UCSD-AML1 (cell line): ENCODE data around the gene SKAP1.
A peak's percentile ranks its signal among the peaks of the same experiment; 100 is the strongest.
"Not testable (repeated sequence)": the region's sequence is repeated elsewhere in the genome, so short reads cannot be mapped to it uniquely, and the experiment has no call there.

ENCODE experiments used
- DNase-seq: peaks from one replicate; lab custom pipeline; 2025; ENCODE audit not compliant: unreplicated experiment; lab: John Stamatoyannopoulos, UW

The SKAP1 gene

GRCh38 chr17:48225725-48226567 is 204.1 kb downstream of the SKAP1 start:
- DNase-seq: no peak

DNA sequence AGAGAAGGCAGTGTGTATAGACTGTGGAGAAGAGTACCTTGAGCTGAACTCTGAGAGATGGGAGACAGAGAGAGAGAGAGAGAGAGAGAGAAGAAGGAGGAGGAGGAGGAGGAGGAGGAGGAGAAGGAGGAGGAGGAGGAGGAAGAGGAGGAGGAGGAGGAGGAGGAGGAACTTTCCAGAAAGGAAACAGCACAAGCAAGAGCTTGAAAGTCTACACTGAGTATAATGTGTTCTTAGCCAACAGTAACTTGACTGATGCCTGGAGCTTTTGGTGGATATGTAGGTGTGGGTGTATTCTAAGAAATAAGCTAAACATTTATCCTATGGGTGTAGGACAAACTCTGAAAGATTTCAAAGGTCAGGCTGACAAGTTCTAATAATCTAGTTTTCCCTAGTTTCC is 206.1 kb downstream of the SKAP1 start:
- DNase-seq: no peak

DNA sequence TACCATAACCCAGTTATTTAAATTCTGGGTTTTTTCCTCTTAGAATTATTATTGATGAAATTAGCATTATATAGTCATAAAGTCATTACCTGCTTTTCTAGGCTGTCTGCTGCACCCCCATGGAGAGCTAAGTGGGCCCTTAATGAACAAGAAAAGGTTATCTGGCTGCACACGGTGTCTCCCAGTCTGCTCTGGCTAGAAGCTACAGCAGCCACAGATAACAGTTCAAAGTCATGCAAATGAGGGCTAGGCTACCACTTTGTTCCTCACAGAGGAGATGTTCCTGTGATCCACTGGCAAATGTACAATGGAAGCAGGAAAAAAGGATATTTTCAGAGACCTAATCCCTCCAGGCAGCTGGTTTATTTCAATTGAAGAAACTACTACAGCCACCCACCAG is 210.4 kb downstream of the SKAP1 start:
- DNase-seq: no peak

- DNase-seq: peak; percentile 15
These were observed 214.4 kb downstream of the SKAP1 start for GRCh38 chr17:48215583-48216139.

DNA sequence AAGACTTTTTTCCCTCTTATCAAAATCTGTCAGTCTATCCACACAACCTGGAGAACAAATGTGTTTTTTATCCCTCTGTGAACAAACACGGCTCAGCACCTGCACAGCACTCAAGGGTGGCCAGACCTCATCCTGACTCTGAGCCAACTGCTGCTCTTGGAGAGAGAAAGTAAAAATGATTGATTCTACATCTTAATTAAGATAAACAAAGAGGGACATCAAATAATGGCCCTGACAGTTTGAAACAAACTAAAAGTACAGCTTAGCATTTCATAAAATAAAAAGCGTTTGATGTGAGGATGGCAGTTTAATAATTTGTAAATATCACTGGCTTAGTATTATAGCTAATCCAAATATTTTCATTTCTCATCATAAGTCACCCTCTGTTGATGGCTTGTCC is 216.2 kb downstream of the SKAP1 start:
- no peak for DNase-seq

DNA sequence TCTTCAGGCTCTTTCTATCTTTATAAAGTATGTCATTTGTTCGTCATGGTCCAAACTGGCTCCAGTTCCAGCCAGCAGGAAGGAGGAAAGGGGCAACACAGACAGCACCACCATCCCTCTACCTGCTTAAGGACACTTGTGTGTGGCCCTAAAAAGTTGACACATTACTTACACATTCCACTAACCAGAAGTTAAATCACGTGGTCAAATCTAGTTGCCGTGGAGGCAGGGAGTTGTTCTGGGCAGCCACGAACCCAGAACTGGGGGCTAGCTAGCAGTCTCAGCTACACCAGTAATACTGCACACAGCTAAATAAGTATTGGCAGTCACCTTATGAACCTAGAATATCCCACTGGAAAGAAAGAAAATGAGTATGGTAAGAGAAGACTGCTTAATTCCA is 218.2 kb downstream of the SKAP1 start:
- no peak for DNase-seq

DNA sequence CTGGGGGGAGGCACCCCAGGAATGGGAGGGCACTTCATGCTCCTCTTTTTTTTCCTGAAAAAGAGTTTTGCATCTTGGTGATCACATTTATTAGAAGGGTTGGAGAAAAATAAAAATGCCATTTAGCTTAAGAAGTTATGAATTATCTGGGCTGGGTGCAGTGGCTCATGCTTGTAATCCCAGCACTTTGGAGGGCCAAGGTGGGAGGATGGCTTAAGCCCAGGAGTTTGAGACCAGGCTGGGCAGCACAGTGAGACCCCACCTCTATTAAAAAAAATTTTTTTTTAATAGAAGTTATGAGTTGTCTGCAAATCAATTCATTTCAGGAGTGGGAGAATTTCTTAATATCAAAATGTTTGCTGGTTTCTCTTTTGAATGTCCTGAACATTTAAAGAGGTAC is 219.0 kb downstream of the SKAP1 start:
- no peak for DNase-seq

- no peak for DNase-seq
These were observed 220.0 kb downstream of the SKAP1 start for GRCh38 chr17:48209973-48210372.

DNA sequence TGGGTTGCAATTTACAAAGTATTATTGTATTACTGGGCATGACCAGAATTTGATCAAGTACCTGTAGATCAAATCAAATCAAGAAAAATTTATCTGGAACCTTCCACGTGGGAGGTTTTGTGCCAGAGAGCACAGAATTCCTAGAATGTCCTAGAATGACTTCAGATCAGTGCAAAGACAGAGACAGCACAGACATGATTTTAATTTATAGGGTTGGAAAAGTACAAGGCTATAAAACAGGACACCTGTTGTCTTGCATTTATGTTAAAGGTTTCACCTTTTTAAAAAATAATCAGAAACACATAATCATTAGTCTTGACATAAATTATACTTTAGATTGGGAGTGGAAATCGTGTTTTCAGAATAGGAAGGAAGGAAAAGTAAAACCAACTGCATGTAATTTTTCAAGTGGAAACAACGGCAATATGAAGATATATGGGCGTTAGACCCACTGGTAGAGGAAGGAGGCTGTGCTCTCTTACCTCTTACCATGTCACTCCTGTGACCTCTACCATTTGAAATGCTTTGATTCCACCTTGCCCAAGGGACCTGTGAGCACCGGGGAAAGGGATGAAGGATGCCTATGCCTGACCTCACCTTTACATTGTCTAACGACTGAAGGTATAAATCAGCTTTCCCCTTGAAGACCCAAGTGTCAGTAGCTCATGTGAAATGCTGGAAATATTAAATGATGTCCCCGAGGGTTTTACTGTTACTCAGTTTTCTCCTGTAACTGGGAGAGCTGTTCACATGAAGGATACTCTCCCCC is 222.1 kb downstream of the SKAP1 start:
- DNase-seq: no peak

DNA sequence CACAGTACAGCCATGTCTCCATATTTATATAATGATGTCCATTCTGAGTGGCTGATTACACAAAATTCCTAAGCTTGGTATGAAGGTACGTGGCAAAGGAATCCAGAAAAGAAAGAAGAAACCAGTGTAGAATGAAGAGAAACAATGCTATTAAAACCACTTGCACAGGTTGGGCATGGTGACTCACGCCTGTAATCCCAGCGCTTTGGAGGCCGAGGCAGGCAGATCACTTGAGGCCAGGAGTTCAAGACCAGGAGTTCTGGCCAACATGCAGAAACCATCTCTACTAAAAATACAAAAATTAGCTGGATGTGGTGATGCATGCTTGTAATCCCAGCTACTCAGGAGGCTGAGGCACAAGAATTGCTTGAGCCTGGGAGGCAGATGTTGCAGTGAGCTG is 223.0 kb downstream of the SKAP1 start:
- not testable (repeated sequence) for DNase-seq

- DNase-seq: no peak
These were observed 227.1 kb downstream of the SKAP1 start for GRCh38 chr17:48202959-48203358.

GRCh38 chr17:48198950-48199541 is 231.0 kb downstream of the SKAP1 start:
- DNase-seq: no peak

- DNase-seq: no peak
These were observed 234.1 kb downstream of the SKAP1 start for GRCh38 chr17:48195910-48196309.

- DNase-seq: no peak
These were observed 235.9 kb downstream of the SKAP1 start for GRCh38 chr17:48194097-48194550.

GRCh38 chr17:48192321-48192731 is 237.7 kb downstream of the SKAP1 start:
- DNase-seq: no peak

DNA sequence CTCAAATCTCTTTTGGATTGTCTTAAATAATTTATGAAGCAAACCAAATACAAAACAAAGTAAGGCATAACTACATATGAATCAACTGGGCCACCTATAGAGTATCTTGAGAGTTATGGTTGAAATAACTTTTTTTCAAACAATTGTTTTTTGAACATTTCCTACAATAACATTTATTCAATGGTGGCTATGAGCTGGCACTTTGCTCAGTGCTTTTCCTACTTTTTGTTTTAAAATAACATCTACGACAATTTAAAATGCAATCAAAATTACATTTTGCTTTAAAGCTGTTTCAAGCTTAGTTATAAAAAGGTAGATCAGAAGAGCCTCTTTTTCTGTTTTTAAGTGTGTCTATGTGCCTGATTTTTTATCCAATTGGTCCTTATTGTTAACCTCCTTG is 238.7 kb downstream of the SKAP1 start:
- no peak for DNase-seq

- DNase-seq: no peak
These were observed 239.1 kb downstream of the SKAP1 start for GRCh38 chr17:48190871-48191270.

GRCh38 chr17:48187872-48188608 is 242.0 kb downstream of the SKAP1 start:
- no peak for DNase-seq

GRCh38 chr17:48186317-48186716 is 243.7 kb downstream of the SKAP1 start:
- not testable (repeated sequence) for DNase-seq

GRCh38 chr17:48184721-48185120 is 245.3 kb downstream of the SKAP1 start:
- no peak for DNase-seq

- DNase-seq: no peak
These were observed 248.4 kb downstream of the SKAP1 start for GRCh38 chr17:48181653-48182052.
